ENCODE measurements around the gene PDE4D.

DNA sequence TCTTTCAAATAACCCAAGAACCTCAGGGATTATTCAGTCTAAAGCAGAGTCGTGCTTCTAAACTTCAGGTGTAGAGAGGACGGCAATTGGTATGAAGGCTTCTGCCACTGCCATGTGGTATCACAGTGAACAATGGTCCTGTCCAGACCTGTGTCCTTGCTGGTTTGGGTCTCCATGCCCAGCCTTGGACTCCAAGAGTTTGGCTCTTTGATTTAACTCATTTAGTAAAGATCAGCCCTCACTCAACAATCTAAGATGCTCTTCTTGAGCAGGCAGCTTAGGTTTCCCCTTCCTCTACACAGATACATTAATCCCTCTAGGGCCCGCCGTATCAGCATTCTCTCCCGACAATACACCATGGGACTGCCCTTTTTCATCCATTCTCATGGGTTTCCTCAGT lies 792.7 kb downstream of the PDE4D start:
- TF ChIP-seq, protein P1, sequence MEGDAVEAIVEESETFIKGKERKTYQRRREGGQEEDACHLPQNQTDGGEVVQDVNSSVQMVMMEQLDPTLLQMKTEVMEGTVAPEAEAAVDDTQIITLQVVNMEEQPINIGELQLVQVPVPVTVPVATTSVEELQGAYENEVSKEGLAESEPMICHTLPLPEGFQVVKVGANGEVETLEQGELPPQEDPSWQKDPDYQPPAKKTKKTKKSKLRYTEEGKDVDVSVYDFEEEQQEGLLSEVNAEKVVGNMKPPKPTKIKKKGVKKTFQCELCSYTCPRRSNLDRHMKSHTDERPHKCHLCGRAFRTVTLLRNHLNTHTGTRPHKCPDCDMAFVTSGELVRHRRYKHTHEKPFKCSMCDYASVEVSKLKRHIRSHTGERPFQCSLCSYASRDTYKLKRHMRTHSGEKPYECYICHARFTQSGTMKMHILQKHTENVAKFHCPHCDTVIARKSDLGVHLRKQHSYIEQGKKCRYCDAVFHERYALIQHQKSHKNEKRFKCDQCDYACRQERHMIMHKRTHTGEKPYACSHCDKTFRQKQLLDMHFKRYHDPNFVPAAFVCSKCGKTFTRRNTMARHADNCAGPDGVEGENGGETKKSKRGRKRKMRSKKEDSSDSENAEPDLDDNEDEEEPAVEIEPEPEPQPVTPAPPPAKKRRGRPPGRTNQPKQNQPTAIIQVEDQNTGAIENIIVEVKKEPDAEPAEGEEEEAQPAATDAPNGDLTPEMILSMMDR (IDR thresholded peaks at IDR 0.05) = no peak
- no peak for TF ChIP-seq POLR2A (IDR thresholded peaks at IDR 0.05)

Data from tibial nerve (tissue), 3 donors.